KMS-11 (cell line): ENCODE measurements around the gene PTPN4.
"Not testable (repeated sequence)": the region's sequence is repeated elsewhere in the genome, so short reads cannot be mapped to it uniquely, and the experiment has no call there.

ENCODE experiments used
- H2AFZ ChIP-seq: fragments of 200-600 bp; sonication (generic); 2 replicates; pipeline ENCODE4 v1.6.1; 2016; ENCODE audit warnings: antibody characterized with exemption, mixed run types, low read depth
- H3K27ac ChIP-seq: fragments of 200-600 bp; sonication (generic); 2 replicates; pipeline ENCODE4 v1.6.1; 2016; ENCODE audit warnings: mild to moderate bottlenecking, mixed run types
- H3K27me3 ChIP-seq: fragments of 200-600 bp; sonication (generic); 2 replicates; pipeline ENCODE4 v1.6.1; 2017; ENCODE audit warnings: mild to moderate bottlenecking, low read depth, mixed run types, moderate library complexity; ENCODE audit not compliant: insufficient read depth
- H3K36me3 ChIP-seq: fragments of 200-600 bp; sonication (generic); 2 replicates; pipeline ENCODE4 v1.6.1; 2017; ENCODE audit warnings: mild to moderate bottlenecking, mixed run types; ENCODE audit not compliant: insufficient read depth
- H3K4me1 ChIP-seq: fragments of 200-600 bp; sonication (generic); 2 replicates; pipeline ENCODE4 v1.6.1; 2016; ENCODE audit warnings: mild to moderate bottlenecking, low read depth, mixed run types; ENCODE audit not compliant: poor library complexity, severe bottlenecking
- H3K4me2 ChIP-seq: fragments of 200-600 bp; sonication (generic); 2 replicates; pipeline ENCODE4 v1.7.0; 2016; ENCODE audit warnings: mild to moderate bottlenecking, mixed run types
- H3K4me3 ChIP-seq: fragments of 200-600 bp; sonication (generic); IDR thresholded peaks from 2 replicates; pipeline ENCODE4 v1.6.1; 2017; ENCODE audit warnings: low read depth, low read length, mixed read lengths; ENCODE audit not compliant: insufficient read depth
- H3K79me2 ChIP-seq: fragments of 200-600 bp; sonication (generic); 2 replicates; pipeline ENCODE4 v1.6.1; 2016; ENCODE audit warnings: low read depth, mixed run types; ENCODE audit not compliant: insufficient read depth
- H3K9ac ChIP-seq: fragments of 200-600 bp; sonication (generic); 2 replicates; pipeline ENCODE4 v1.6.1; 2016; ENCODE audit warnings: mild to moderate bottlenecking, mixed run types
- H4K20me1 ChIP-seq: fragments of 200-600 bp; sonication (generic); 2 replicates; pipeline ENCODE4 v1.6.1; 2016; ENCODE audit warnings: mild to moderate bottlenecking, mixed run types; ENCODE audit not compliant: insufficient read depth
- TF ChIP-seq, protein P1 (sequence below): fragments of 200-600 bp; sonication (generic); conservative IDR thresholded peaks from 2 replicates; pipeline ENCODE4 v1.6.1; 2017; ENCODE audit warnings: low read depth, mild to moderate bottlenecking, antibody characterized with exemption, low read length, moderate library complexity, mixed read lengths

Gene PTPN4

DNA sequence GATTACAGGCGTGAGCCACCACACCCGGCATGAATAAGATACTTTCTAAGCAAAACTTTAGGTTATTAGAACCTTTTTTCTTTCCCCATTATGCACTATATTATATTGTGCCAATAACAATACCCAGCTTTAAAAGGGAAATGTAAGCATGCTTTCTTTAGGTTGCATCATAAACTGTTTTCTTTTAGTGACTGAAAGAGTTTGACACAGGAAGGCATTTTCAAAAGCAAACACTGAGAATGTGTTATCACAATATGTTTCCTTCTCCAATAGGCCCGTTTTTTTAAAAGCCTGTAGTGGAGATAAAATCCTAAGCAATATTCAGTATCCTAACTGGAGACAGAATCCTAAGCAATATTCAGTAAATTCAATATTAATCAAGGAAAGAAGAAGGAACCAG lies 236.4 kb downstream of the PTPN4 start:
- H3K79me2 ChIP-seq, result no peaks in the 10 kb centered on the region
- H4K20me1 ChIP-seq, result no peaks in the 10 kb centered on the region
- H3K4me1 ChIP-seq, result no peaks in the 10 kb centered on the region
- no peaks in the 10 kb centered on the region for H3K36me3 ChIP-seq
- no peak overlapping the region for H3K9ac ChIP-seq
- no peak overlapping the region for H3K4me3 ChIP-seq
- H2AFZ ChIP-seq, result no peak overlapping the region
- H3K27me3 ChIP-seq, result no peaks in the 10 kb centered on the region
- no peak overlapping the region for H3K4me2 ChIP-seq
- TF ChIP-seq, protein P1, sequence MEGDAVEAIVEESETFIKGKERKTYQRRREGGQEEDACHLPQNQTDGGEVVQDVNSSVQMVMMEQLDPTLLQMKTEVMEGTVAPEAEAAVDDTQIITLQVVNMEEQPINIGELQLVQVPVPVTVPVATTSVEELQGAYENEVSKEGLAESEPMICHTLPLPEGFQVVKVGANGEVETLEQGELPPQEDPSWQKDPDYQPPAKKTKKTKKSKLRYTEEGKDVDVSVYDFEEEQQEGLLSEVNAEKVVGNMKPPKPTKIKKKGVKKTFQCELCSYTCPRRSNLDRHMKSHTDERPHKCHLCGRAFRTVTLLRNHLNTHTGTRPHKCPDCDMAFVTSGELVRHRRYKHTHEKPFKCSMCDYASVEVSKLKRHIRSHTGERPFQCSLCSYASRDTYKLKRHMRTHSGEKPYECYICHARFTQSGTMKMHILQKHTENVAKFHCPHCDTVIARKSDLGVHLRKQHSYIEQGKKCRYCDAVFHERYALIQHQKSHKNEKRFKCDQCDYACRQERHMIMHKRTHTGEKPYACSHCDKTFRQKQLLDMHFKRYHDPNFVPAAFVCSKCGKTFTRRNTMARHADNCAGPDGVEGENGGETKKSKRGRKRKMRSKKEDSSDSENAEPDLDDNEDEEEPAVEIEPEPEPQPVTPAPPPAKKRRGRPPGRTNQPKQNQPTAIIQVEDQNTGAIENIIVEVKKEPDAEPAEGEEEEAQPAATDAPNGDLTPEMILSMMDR, result no peak
- H3K27ac ChIP-seq, result no peak overlapping the region

DNA sequence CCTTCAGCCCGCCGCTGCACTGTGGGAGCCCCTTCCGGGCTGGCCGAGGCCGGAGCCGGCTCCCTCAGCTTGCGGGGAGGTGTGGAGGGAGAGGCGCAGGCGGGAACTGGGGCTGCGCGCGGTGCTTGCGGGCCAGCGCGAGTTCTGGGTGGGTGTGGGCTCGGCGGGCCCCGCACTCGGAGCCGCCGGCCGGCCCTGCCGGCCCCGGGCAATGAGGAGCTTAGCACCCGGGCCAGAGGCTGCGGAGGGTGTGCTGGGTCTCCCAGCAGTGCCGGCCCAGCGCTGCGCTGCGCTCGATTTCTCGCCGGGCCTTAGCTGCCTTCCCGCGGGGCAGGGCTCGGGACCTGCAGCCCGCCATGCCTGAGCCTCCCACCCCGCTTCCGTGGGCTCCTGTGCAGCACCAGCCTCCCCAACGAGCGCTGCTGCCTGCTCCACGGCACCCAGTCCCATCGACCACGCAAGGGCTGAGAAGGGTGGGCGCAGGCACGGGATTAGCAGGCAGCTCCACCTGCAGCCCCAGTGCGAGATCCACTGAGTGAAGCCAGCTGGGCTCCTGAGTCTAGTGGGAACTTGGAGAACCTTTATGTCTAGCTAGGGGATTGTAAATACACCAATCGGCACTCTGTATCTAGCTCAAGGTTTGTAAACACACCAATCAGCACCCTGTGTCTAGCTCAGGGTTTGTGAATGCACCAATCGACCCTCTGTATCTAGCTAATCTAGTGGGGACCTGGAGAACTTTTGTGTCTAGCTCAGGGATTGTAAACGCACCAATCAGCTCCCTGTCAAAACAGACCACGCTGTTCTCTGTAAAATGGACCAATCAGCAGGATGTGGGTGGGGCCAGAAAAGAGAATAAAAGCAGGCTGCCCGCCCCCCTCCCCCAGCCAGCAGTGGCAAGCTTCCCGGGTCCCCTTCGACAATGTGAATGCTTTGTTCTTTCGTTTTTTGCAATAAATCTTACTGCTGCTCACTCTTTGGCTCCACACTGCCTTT lies 237.5 kb downstream of the PTPN4 start:
- H2AFZ ChIP-seq, H3K9ac ChIP-seq, H3K4me1 ChIP-seq, H3K79me2 ChIP-seq, H3K4me3 ChIP-seq, H4K20me1 ChIP-seq, H3K4me2 ChIP-seq, H3K27ac ChIP-seq, H3K27me3 ChIP-seq, H3K36me3 ChIP-seq: not testable (repeated sequence)

DNA sequence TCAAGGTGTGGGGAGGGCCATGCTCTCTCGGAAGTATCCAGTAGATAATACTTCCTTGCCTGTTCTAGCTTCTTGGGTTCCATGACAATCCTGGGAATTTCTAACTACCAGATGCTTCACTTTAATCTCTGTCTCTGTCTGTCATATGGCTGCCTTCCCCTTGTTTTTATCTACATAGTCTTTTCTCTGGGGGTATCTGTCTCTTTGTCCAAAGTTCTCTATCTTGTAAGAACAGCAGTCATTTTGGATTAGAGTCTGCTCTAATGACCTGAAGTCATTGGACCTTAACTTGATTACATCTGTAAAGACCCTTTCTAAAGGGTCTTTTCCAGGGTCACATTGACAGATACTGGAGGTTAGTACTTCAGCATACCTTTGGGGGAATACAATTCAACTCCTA lies 241.7 kb downstream of the PTPN4 start:
- Histone ChIP-seq H3K4me2 (no peak overlapping the region), H3K4me3 (no peak overlapping the region), H4K20me1 (no peaks in the 10 kb centered on the region), H3K36me3 (no peaks in the 10 kb centered on the region), H3K27ac (no peak overlapping the region), H3K27me3 (no peaks in the 10 kb centered on the region), H3K4me1 (peaks cover 10% of the 10 kb centered on the region), H3K79me2 (no peaks in the 10 kb centered on the region), H2AFZ (no peak overlapping the region), H3K9ac (no peak overlapping the region)
- TF ChIP-seq, protein P1, result no peak

DNA sequence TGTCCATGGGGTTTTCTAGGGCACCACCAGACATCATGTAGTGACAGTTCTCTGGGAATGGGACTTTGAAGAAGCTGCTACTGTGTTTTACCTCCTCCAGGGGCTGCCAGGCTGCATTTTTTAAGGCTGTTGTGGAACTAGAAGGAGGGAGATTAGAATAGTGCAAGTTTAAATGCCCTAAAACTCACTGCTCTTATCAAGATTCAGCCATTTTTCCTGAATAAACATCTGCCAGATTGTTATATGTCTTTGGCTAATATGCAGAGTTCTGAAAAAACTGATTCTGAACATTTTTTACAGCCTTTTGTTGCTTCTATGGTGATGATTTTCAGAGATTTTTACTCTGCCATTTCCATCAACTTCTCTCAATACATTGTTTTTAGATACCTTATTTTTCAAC lies 244.5 kb downstream of the PTPN4 start:
- no peaks in the 10 kb centered on the region for H3K27me3 ChIP-seq
- H3K36me3 ChIP-seq, result no peaks in the 10 kb centered on the region
- no peak overlapping the region for H3K27ac ChIP-seq
- H3K4me3 ChIP-seq, result no peak overlapping the region
- H3K79me2 ChIP-seq, result no peaks in the 10 kb centered on the region
- no peaks in the 10 kb centered on the region for H4K20me1 ChIP-seq
- TF ChIP-seq, protein P1, result no peak
- H3K4me1 ChIP-seq, result peaks cover 13% of the 10 kb centered on the region
- H3K4me2 ChIP-seq, result no peak overlapping the region
- H3K9ac ChIP-seq, result no peak overlapping the region
- no peak overlapping the region for H2AFZ ChIP-seq
